HEK293 (cell line): ENCODE data around the gene SMIM24.

Experiments
- BCL6B ChIP-seq: fragments of 450-650 bp; formaldehyde crosslinking; IDR thresholded peaks from 2 replicates; pipeline ENCODE4 v1.5.1; 2017; ENCODE audit warnings: missing biosample characterization, missing genetic modification characterization
- ELK4 ChIP-seq: IDR thresholded peaks from 2 replicates; pipeline ENCODE4 v1.6.1; 2011; ENCODE audit warnings: mild to moderate bottlenecking, low read depth, low read length, borderline replicate concordance
- GFI1B ChIP-seq: fragments of 450-650 bp; formaldehyde crosslinking; IDR thresholded peaks from 2 replicates; pipeline ENCODE4 v1.5.1; 2016; ENCODE audit warnings: missing biosample characterization, missing genetic modification characterization
- GLI2 ChIP-seq: fragments of 450-650 bp; formaldehyde crosslinking; IDR thresholded peaks from 2 replicates; pipeline ENCODE4; 2017; ENCODE audit warnings: missing biosample characterization, missing genetic modification characterization, low read depth, borderline replicate concordance
- KLF1 ChIP-seq: fragments of 450-650 bp; formaldehyde crosslinking; IDR thresholded peaks from 2 replicates; pipeline ENCODE4 v1.5.1; 2016; ENCODE audit warnings: missing biosample characterization, missing genetic modification characterization
- KLF16 ChIP-seq: fragments of 450-650 bp; formaldehyde crosslinking; IDR thresholded peaks from 2 replicates; pipeline ENCODE4 v1.5.1; 2017; ENCODE audit warnings: missing biosample characterization, missing genetic modification characterization
- OVOL3 ChIP-seq: fragments of 450-650 bp; formaldehyde crosslinking; IDR thresholded peaks from 2 replicates; pipeline ENCODE4 v1.5.1; 2016; ENCODE audit warnings: missing biosample characterization, missing genetic modification characterization
- PATZ1 ChIP-seq: fragments of 450-650 bp; formaldehyde crosslinking; IDR thresholded peaks from 2 replicates; pipeline ENCODE4 v1.5.1; 2016; ENCODE audit warnings: missing biosample characterization, missing genetic modification characterization
- SP7 ChIP-seq: fragments of 450-650 bp; formaldehyde crosslinking; IDR thresholded peaks from 2 replicates; pipeline ENCODE4 v1.5.1; 2016; ENCODE audit warnings: missing biosample characterization, missing genetic modification characterization
- ZBTB20 ChIP-seq: fragments of 450-650 bp; formaldehyde crosslinking; IDR thresholded peaks from 2 replicates; pipeline ENCODE4 v1.5.1; 2016; ENCODE audit warnings: missing biosample characterization, missing genetic modification characterization
- ZBTB7A ChIP-seq: fragments of 450-650 bp; formaldehyde crosslinking; IDR thresholded peaks from 2 replicates; pipeline ENCODE4 v1.5.1; 2016; ENCODE audit warnings: low read depth, missing biosample characterization, missing genetic modification characterization
- ZFHX2 ChIP-seq: fragments of 450-650 bp; formaldehyde crosslinking; conservative IDR thresholded peaks from 2 replicates; pipeline ENCODE4 v1.5.1; 2016; ENCODE audit warnings: missing biosample characterization, missing genetic modification characterization
- ZFP37 ChIP-seq: fragments of 450-650 bp; formaldehyde crosslinking; IDR thresholded peaks from 2 replicates; pipeline ENCODE4 v1.5.1; 2016; ENCODE audit warnings: missing biosample characterization, missing genetic modification characterization
- ZIC2 ChIP-seq: fragments of 450-650 bp; formaldehyde crosslinking; IDR thresholded peaks from 2 replicates; pipeline ENCODE4 v1.5.1; 2016; ENCODE audit warnings: missing biosample characterization, missing genetic modification characterization
- ZNF133 ChIP-seq: fragments of 450-650 bp; formaldehyde crosslinking; IDR thresholded peaks from 2 replicates; pipeline ENCODE4 v1.5.1; 2016; ENCODE audit warnings: missing biosample characterization, missing genetic modification characterization
- ZNF140 ChIP-seq: fragments of 450-650 bp; formaldehyde crosslinking; IDR thresholded peaks from 2 replicates; pipeline ENCODE4 v1.5.1; 2016; ENCODE audit warnings: missing biosample characterization, missing genetic modification characterization
- ZNF146 ChIP-seq: fragments of 450-650 bp; formaldehyde crosslinking; IDR thresholded peaks from 2 replicates; pipeline ENCODE4 v1.5.1; 2016; ENCODE audit warnings: missing biosample characterization, missing genetic modification characterization
- ZNF157 ChIP-seq: fragments of 450-650 bp; formaldehyde crosslinking; IDR thresholded peaks from 2 replicates; pipeline ENCODE4 v1.5.1; 2016; ENCODE audit warnings: missing biosample characterization, missing genetic modification characterization
- ZNF16 ChIP-seq: fragments of 450-650 bp; formaldehyde crosslinking; IDR thresholded peaks from 2 replicates; pipeline ENCODE4 v1.5.1; 2016; ENCODE audit warnings: low read depth, missing biosample characterization, missing genetic modification characterization
- ZNF214 ChIP-seq: fragments of 450-650 bp; formaldehyde crosslinking; IDR thresholded peaks from 2 replicates; pipeline ENCODE4 v1.5.1; 2017; ENCODE audit warnings: missing biosample characterization, mild to moderate bottlenecking, missing genetic modification characterization, borderline replicate concordance
- ZNF280C ChIP-seq: fragments of 450-650 bp; formaldehyde crosslinking; IDR thresholded peaks from 2 replicates; pipeline ENCODE4 v1.5.1; 2016; ENCODE audit warnings: missing biosample characterization, missing genetic modification characterization
- ZNF292 ChIP-seq: fragments of 450-650 bp; formaldehyde crosslinking; IDR thresholded peaks from 2 replicates; pipeline ENCODE4 v1.5.1; 2016; ENCODE audit warnings: low read depth, missing biosample characterization, missing genetic modification characterization, borderline replicate concordance
- ZNF362 ChIP-seq: fragments of 450-650 bp; formaldehyde crosslinking; IDR thresholded peaks from 2 replicates; pipeline ENCODE4 v1.5.1; 2016; ENCODE audit warnings: missing biosample characterization, missing genetic modification characterization
- ZNF513 ChIP-seq: fragments of 450-650 bp; IDR thresholded peaks from 2 replicates; pipeline ENCODE4 v1.5.1; 2018; ENCODE audit warnings: missing biosample characterization, missing genetic modification characterization
- ZNF558 ChIP-seq: fragments of 450-650 bp; formaldehyde crosslinking; IDR thresholded peaks from 2 replicates; pipeline ENCODE4 v1.5.1; 2016; ENCODE audit warnings: missing biosample characterization, missing genetic modification characterization
- ZNF561 ChIP-seq: fragments of 450-650 bp; IDR thresholded peaks from 2 replicates; pipeline ENCODE4 v1.5.1; 2018; ENCODE audit warnings: missing biosample characterization, missing genetic modification characterization, borderline replicate concordance
- ZNF654 ChIP-seq: fragments of 450-650 bp; formaldehyde crosslinking; IDR thresholded peaks from 2 replicates; pipeline ENCODE4 v1.5.1; 2016; ENCODE audit warnings: low read depth, missing biosample characterization, missing genetic modification characterization
- ZNF677 ChIP-seq: fragments of 450-650 bp; IDR thresholded peaks from 2 replicates; pipeline ENCODE4 v1.5.0; 2018; ENCODE audit warnings: missing biosample characterization, mild to moderate bottlenecking, missing genetic modification characterization, moderate library complexity
- ZNF837 ChIP-seq: fragments of 450-650 bp; formaldehyde crosslinking; IDR thresholded peaks from 2 replicates; pipeline ENCODE4 v1.5.1; 2016; ENCODE audit warnings: missing biosample characterization, missing genetic modification characterization
- ZSCAN4 ChIP-seq: fragments of 450-650 bp; formaldehyde crosslinking; IDR thresholded peaks from 2 replicates; pipeline ENCODE4 v1.5.1; 2017; ENCODE audit warnings: missing biosample characterization, missing genetic modification characterization

The SMIM24 gene

GRCh38 chr19:3505598-3506383 is 25.5 kb upstream of the SMIM24 start, which contains the start of gene FZR1 (continued):
- no peak for TF ChIP-seq ZNF280C (tag by site-specific recombination)
- TF ChIP-seq SP7 (tag by site-specific recombination), result peak; percentile 59; the same call in 1 of the 2 replicates
- no peak for TF ChIP-seq ZSCAN4 (tag by site-specific recombination)
- TF ChIP-seq ZNF140, result no peak
- TF ChIP-seq KLF1, result peak; percentile 77
- no peak for TF ChIP-seq ZNF513 (tag by site-specific recombination)
- no peak for TF ChIP-seq GFI1B (tag by site-specific recombination)
- 0 out of 2 replicates have a peak, but pooled peaks have one; percentile 36 for TF ChIP-seq PATZ1 (tag by site-specific recombination)
- TF ChIP-seq ZNF558 (tag by site-specific recombination), result no peak
- TF ChIP-seq ZBTB20 (tag by site-specific recombination), result peak; percentile 8; the same call in 1 of the 2 replicates
- TF ChIP-seq ZFHX2 (tag by site-specific recombination), result peak; percentile 39
- TF ChIP-seq ZNF157 (tag by site-specific recombination), result no peak
- no peak for TF ChIP-seq ZNF362 (tag by site-specific recombination)
- TF ChIP-seq ZNF837, result no peak
- TF ChIP-seq GLI2, result no peak
- TF ChIP-seq ZBTB7A (tag by site-specific recombination), result no peak
- peak; percentile 63; the same call in 1 of the 2 replicates for TF ChIP-seq KLF16
- no peak for TF ChIP-seq ZNF677
- TF ChIP-seq ZIC2 (tag by site-specific recombination), result peak; percentile 58
- TF ChIP-seq ZNF16 (tag by site-specific recombination), result no peak
- TF ChIP-seq ZNF214 (tag by site-specific recombination), result no peak
- no peak for TF ChIP-seq ZNF292 (tag by site-specific recombination)
- peak; percentile 65; the same call in 1 of the 2 replicates for TF ChIP-seq ZNF561 (tag by site-specific recombination)
- no peak for TF ChIP-seq ZFP37 (tag by site-specific recombination)
- no peak for TF ChIP-seq ZNF133 (tag by site-specific recombination)
- no peak for TF ChIP-seq BCL6B (tag by site-specific recombination)
- no peak for TF ChIP-seq ZNF146 (tag by site-specific recombination)
- TF ChIP-seq ELK4, result no peak; the same call in 1 of the 2 replicates
- TF ChIP-seq ZNF654 (tag by site-specific recombination), result no peak
- no peak for TF ChIP-seq OVOL3 (tag by site-specific recombination)
